Left lobe of liver (tissue), 2 donors: ENCODE data around the gene HAGHL. TPM values are rescaled to one million over a fixed set of nuclear protein-coding genes. Genes with fewer than 3 reads are reported as not detected.
A peak's percentile ranks its signal among the peaks of the same experiment; 100 is the strongest.
"Not testable (repeated sequence)": the region's sequence is repeated elsewhere in the genome, so short reads cannot be mapped to it uniquely, and the experiment has no call there.

Experiments
- ATAC-seq: fragments of 200-7000 bp; cut with Tn5 transposase; one replicate; pipeline ENCODE4 v1.9.1; 2020; ENCODE audit warnings: mild to moderate bottlenecking, moderate library complexity
- DNase-seq: peaks from one replicate; pipeline ENCODE4 v3.0.0-alpha.2; 2020; ENCODE audit warnings: low spot score
- total RNA-seq: library from RNA; stranded (reverse); gene quantifications from one replicate; pipeline ENCODE4 v1.2.1, GENCODE V29; 2021
- donor health status: DM: no; HTN: no; CAD: no; lungs with moderate emphysema.
- donor health status: DM: no; HTN: yes; CAD: no.

HAGHL gene
- total RNA-seq, 1 donor from 2014 or later: 1.2 TPM

GRCh38 chr16:732332-732731, 5.4 kb downstream of the HAGHL start:
- no peak for DNase-seq

GRCh38 chr16:732936-733335, 6.0 kb downstream of the HAGHL start:
- DNase-seq: no peak
- ATAC-seq: no peak

More at GRCh38 chr16:732332-732731, 5.4 kb downstream of the HAGHL start:
- no peak for ATAC-seq

GRCh38 chr16:733382-734207, 6.7 kb downstream of the HAGHL start:
- no peak for ATAC-seq
- no peak for DNase-seq

GRCh38 chr16:734208-734980, 7.5 kb downstream of the HAGHL start:
- DNase-seq (no peak), ATAC-seq (no peak)

GRCh38 chr16:734981-735881, 8.3 kb downstream of the HAGHL start:
- DNase-seq (no peak), ATAC-seq (no peak)

- DNase-seq: no peak
- ATAC-seq: no peak
These were observed 9.1 kb downstream of the HAGHL start for GRCh38 chr16:735982-736453.

- ATAC-seq: no peak
These were observed 10.1 kb downstream of the HAGHL start for GRCh38 chr16:736936-737481.

GRCh38 chr16:739560-740458, 12.9 kb downstream of the HAGHL start:
- DNase-seq (no peak), ATAC-seq (peak; percentile 11)

More at GRCh38 chr16:736936-737481, 10.1 kb downstream of the HAGHL start:
- DNase-seq: no peak

GRCh38 chr16:740459-740763, 13.5 kb downstream of the HAGHL start:
- DNase-seq (no peak), ATAC-seq (peak; percentile 29)

GRCh38 chr16:740764-741505, 14.0 kb downstream of the HAGHL start, which contains the start of gene CIAO3:
TSS of gene CIAO3 (minus strand) at chr16:740997. CDS start at chr16:740985, 12 bp downstream.
- ATAC-seq (peak; percentile 95), DNase-seq (peak; percentile 91)

GRCh38 chr16:741986-742629, 15.2 kb downstream of the HAGHL start:
- DNase-seq (no peak), ATAC-seq (no peak)

- DNase-seq, ATAC-seq: not testable (repeated sequence)
These were observed 16.0 kb downstream of the HAGHL start for GRCh38 chr16:742894-743293.

GRCh38 chr16:743794-744500, 17.0 kb downstream of the HAGHL start:
- ATAC-seq (no peak), DNase-seq (no peak)

GRCh38 chr16:745739-746138, 18.8 kb downstream of the HAGHL start:
- no peak for ATAC-seq
- no peak for DNase-seq

GRCh38 chr16:746637-747036, 19.7 kb downstream of the HAGHL start:
- ATAC-seq: no peak
- DNase-seq: no peak

- ATAC-seq: no peak
- DNase-seq: no peak
These were observed 21.3 kb downstream of the HAGHL start for GRCh38 chr16:747978-748746.

- ATAC-seq: no peak
These were observed 22.1 kb downstream of the HAGHL start for GRCh38 chr16:749010-749409.

More at GRCh38 chr16:749010-749409, 22.1 kb downstream of the HAGHL start:
- no peak for DNase-seq
